Measurements from ENCODE around the gene MYO9B. TPM values are rescaled to one million over a fixed set of nuclear protein-coding genes. Genes with fewer than 3 reads are reported as not detected.

The MYO9B gene
- total RNA-seq, 1 donor from 2014 or later = 137 TPM

- Mint-ChIP-seq H3K4me3 (no peak overlapping the region), H3K27me3 (ENCODE audit: insufficient read depth) (no peaks in the 10 kb centered on the region), H3K27ac (no peak overlapping the region), H3K9me3 (no peaks in the 10 kb centered on the region), H3K4me1 (ENCODE audit: low read depth) (peaks cover 16% of the 10 kb centered on the region), H3K36me3 (ENCODE audit: low read depth) (peaks cover 23% of the 10 kb centered on the region)
- DNase-seq (ENCODE audit: low spot score) = no peak
- intact Hi-C loops (cut with micrococcal nuclease) = no loop called here
These were observed 38.8 kb downstream of the MYO9B start for GRCh38 chr19:17114414-17114831.

GRCh38 chr19:17116996-17117702, 41.6 kb downstream of the MYO9B start:
- intact Hi-C loops (cut with micrococcal nuclease) = no loop called here
- no peak overlapping the region for H3K4me3 Mint-ChIP-seq
- no peak overlapping the region for H3K27ac Mint-ChIP-seq
- H3K4me1 Mint-ChIP-seq (ENCODE audit: low read depth) = peaks cover 12% of the 10 kb centered on the region
- no peaks in the 10 kb centered on the region for H3K27me3 Mint-ChIP-seq (ENCODE audit: insufficient read depth)
- DNase-seq (ENCODE audit: low spot score) = no peak
- H3K36me3 Mint-ChIP-seq (ENCODE audit: low read depth) = peaks cover 17% of the 10 kb centered on the region
- H3K9me3 Mint-ChIP-seq = no peaks in the 10 kb centered on the region

GRCh38 chr19:17118957-17119356, 43.4 kb downstream of the MYO9B start:
- intact Hi-C loops (cut with micrococcal nuclease) = no loop called here
- no peak for DNase-seq (ENCODE audit: low spot score)
- Mint-ChIP-seq H3K4me1 (ENCODE audit: low read depth) (peaks cover 30% of the 10 kb centered on the region), H3K27ac (no peak overlapping the region), H3K9me3 (no peaks in the 10 kb centered on the region), H3K36me3 (ENCODE audit: low read depth) (peaks cover 12% of the 10 kb centered on the region), H3K27me3 (ENCODE audit: insufficient read depth) (no peaks in the 10 kb centered on the region), H3K4me3 (no peak overlapping the region)

- peak; percentile 4 for DNase-seq (ENCODE audit: low spot score)
- peaks cover 9% of the 10 kb centered on the region for H3K36me3 Mint-ChIP-seq (ENCODE audit: low read depth)
- H3K9me3 Mint-ChIP-seq = no peaks in the 10 kb centered on the region
- no peaks in the 10 kb centered on the region for H3K27me3 Mint-ChIP-seq (ENCODE audit: insufficient read depth)
- peak overlapping the region; percentile 48 for H3K27ac Mint-ChIP-seq
- intact Hi-C loops (cut with micrococcal nuclease) = no loop called here
- H3K4me1 Mint-ChIP-seq (ENCODE audit: low read depth) = peaks cover 56% of the 10 kb centered on the region
- no peak overlapping the region for H3K4me3 Mint-ChIP-seq
These were observed 46.2 kb downstream of the MYO9B start for GRCh38 chr19:17121736-17122293.

- intact Hi-C loops (cut with micrococcal nuclease) = no loop called here
- Mint-ChIP-seq H3K27ac (no peak overlapping the region), H3K27me3 (ENCODE audit: insufficient read depth) (no peaks in the 10 kb centered on the region), H3K4me3 (no peak overlapping the region), H3K4me1 (ENCODE audit: low read depth) (peaks cover 56% of the 10 kb centered on the region), H3K9me3 (no peaks in the 10 kb centered on the region), H3K36me3 (ENCODE audit: low read depth) (peaks cover 15% of the 10 kb centered on the region)
- no peak for DNase-seq (ENCODE audit: low spot score)
These were observed 47.5 kb downstream of the MYO9B start for GRCh38 chr19:17123041-17123440.

GRCh38 chr19:17124025-17124424, 48.4 kb downstream of the MYO9B start:
- Mint-ChIP-seq H3K36me3 (ENCODE audit: low read depth) (peaks cover 16% of the 10 kb centered on the region), H3K4me3 (no peak overlapping the region), H3K4me1 (ENCODE audit: low read depth) (peaks cover 56% of the 10 kb centered on the region), H3K27me3 (ENCODE audit: insufficient read depth) (no peaks in the 10 kb centered on the region), H3K27ac (peak overlapping the region; percentile 97), H3K9me3 (no peaks in the 10 kb centered on the region)
- intact Hi-C loops (cut with micrococcal nuclease) = loop anchor here (2.0 kb wide), 1 partner anchor 13 kb away; no protein-coding TSS in a partner anchor
- no peak for DNase-seq (ENCODE audit: low spot score)

- no peaks in the 10 kb centered on the region for H3K9me3 Mint-ChIP-seq
- peak overlapping the region; percentile 82 for H3K4me3 Mint-ChIP-seq
- H3K36me3 Mint-ChIP-seq (ENCODE audit: low read depth) = peaks cover 18% of the 10 kb centered on the region
- peak overlapping the region; percentile 97 for H3K27ac Mint-ChIP-seq
- H3K27me3 Mint-ChIP-seq (ENCODE audit: insufficient read depth) = no peaks in the 10 kb centered on the region
- no peak for DNase-seq (ENCODE audit: low spot score)
- peaks cover 56% of the 10 kb centered on the region for H3K4me1 Mint-ChIP-seq (ENCODE audit: low read depth)
- intact Hi-C loops (cut with micrococcal nuclease) = loop anchor here (1.0 to 5.0 kb wide), 5 partner anchors 14 to 538 kb away; partner anchors contain the start of genes HAUS8 and MYO9B
These were observed 49.6 kb downstream of the MYO9B start for GRCh38 chr19:17125062-17125727.

GRCh38 chr19:17125728-17126677, 50.4 kb downstream of the MYO9B start:
- H3K4me3 Mint-ChIP-seq = peak overlapping the region; percentile 82
- H3K27ac Mint-ChIP-seq = peak overlapping the region; percentile 97
- DNase-seq (ENCODE audit: low spot score) = peak; percentile 77
- H3K27me3 Mint-ChIP-seq (ENCODE audit: insufficient read depth) = no peaks in the 10 kb centered on the region
- H3K4me1 Mint-ChIP-seq (ENCODE audit: low read depth) = peaks cover 59% of the 10 kb centered on the region
- intact Hi-C loops (cut with micrococcal nuclease) = loop anchor here (1.0 to 5.0 kb wide), 5 partner anchors 15 to 539 kb away; partner anchors contain the start of genes HAUS8 and MYO9B
- peaks cover 21% of the 10 kb centered on the region for H3K36me3 Mint-ChIP-seq (ENCODE audit: low read depth)
- H3K9me3 Mint-ChIP-seq = no peaks in the 10 kb centered on the region

- H3K9me3 Mint-ChIP-seq = no peaks in the 10 kb centered on the region
- peaks cover 45% of the 10 kb centered on the region for H3K4me1 Mint-ChIP-seq (ENCODE audit: low read depth)
- H3K27ac Mint-ChIP-seq = peak overlapping the region; percentile 81
- H3K36me3 Mint-ChIP-seq (ENCODE audit: low read depth) = peaks cover 20% of the 10 kb centered on the region
- intact Hi-C loops (cut with micrococcal nuclease) = loop anchor here (5.0 kb wide), 2 partner anchors 55 to 540 kb away; no protein-coding TSS in a partner anchor
- H3K4me3 Mint-ChIP-seq = no peak overlapping the region
- no peaks in the 10 kb centered on the region for H3K27me3 Mint-ChIP-seq (ENCODE audit: insufficient read depth)
- no peak for DNase-seq (ENCODE audit: low spot score)
These were observed 52.1 kb downstream of the MYO9B start for GRCh38 chr19:17127671-17128070.

GRCh38 chr19:17128403-17128802, 52.8 kb downstream of the MYO9B start:
- no peak for DNase-seq (ENCODE audit: low spot score)
- Mint-ChIP-seq H3K4me1 (ENCODE audit: low read depth) (peaks cover 37% of the 10 kb centered on the region), H3K9me3 (no peaks in the 10 kb centered on the region), H3K27ac (no peak overlapping the region), H3K4me3 (no peak overlapping the region), H3K27me3 (ENCODE audit: insufficient read depth) (no peaks in the 10 kb centered on the region), H3K36me3 (ENCODE audit: low read depth) (peaks cover 24% of the 10 kb centered on the region)
- intact Hi-C loops (cut with micrococcal nuclease) = loop anchor here (5.0 kb wide), 2 partner anchors 54 to 541 kb away; no protein-coding TSS in a partner anchor

- Mint-ChIP-seq H3K4me1 (ENCODE audit: low read depth) (peaks cover 35% of the 10 kb centered on the region), H3K4me3 (no peak overlapping the region), H3K36me3 (ENCODE audit: low read depth) (peaks cover 24% of the 10 kb centered on the region), H3K27ac (no peak overlapping the region), H3K9me3 (no peaks in the 10 kb centered on the region), H3K27me3 (ENCODE audit: insufficient read depth) (no peaks in the 10 kb centered on the region)
- intact Hi-C loops (cut with micrococcal nuclease) = loop anchor here (5.0 kb wide), 2 partner anchors 53 to 542 kb away; no protein-coding TSS in a partner anchor
- no peak for DNase-seq (ENCODE audit: low spot score)
These were observed 53.2 kb downstream of the MYO9B start for GRCh38 chr19:17128820-17129219.

GRCh38 chr19:17129377-17129776, 53.8 kb downstream of the MYO9B start:
- Mint-ChIP-seq H3K27me3 (ENCODE audit: insufficient read depth) (no peaks in the 10 kb centered on the region), H3K9me3 (no peaks in the 10 kb centered on the region), H3K36me3 (ENCODE audit: low read depth) (peaks cover 27% of the 10 kb centered on the region), H3K4me1 (ENCODE audit: low read depth) (peaks cover 34% of the 10 kb centered on the region), H3K4me3 (no peak overlapping the region), H3K27ac (no peak overlapping the region)
- DNase-seq (ENCODE audit: low spot score) = no peak
- intact Hi-C loops (cut with micrococcal nuclease) = loop anchor here (5.0 kb wide), 2 partner anchors 53 to 542 kb away; no protein-coding TSS in a partner anchor

Data from activated T-helper 1 cell treated with anti-CD3 and anti-CD28 coated beads, Interleukin-12 subunit alpha, Interleukin-12 subunit beta, Interleukin-2, Interleukin-4 antibody, amounts not matched to agents 30 ng/mL and 10 ng/mL and 1 ng/mL, durations not matched to agents 14 hours and 24 hours and 36 hours (primary cell).